Measurements from ENCODE around the gene LRRC47. TPM values are rescaled to one million over a fixed set of nuclear protein-coding genes. Genes with fewer than 3 reads are reported as not detected.

Gene LRRC47
- total RNA-seq, 1 experiment from 2014 or later, result 65.1 TPM

DNA sequence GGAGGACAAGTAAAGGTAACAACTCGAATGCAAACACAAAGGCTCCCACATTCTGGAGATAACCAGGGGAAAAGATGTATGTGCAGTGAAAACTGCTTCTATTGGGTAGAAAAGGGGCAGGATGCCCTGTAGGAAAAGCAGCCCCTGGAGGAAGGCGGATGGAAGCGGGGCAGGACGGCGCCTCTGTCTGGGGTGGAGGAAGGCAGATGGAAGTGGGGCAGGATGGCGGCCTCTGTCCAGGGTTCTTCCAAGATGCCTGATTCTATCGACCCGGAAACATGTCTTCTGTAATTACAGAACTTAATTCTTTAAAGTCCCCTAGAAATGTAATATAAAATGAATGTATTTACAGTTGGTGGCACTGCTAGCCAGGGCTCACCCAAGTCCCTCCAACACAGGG lies 24.0 kb upstream of the LRRC47 start:
- Histone ChIP-seq H2BK12ac (ENCODE audit: insufficient read length, low read depth, low read length) (no peak overlapping the region), H2BK20ac (ENCODE audit: low read depth, low read length, poor library complexity, severe bottlenecking) (no peak overlapping the region), H3K27ac (ENCODE audit: insufficient read length, low read depth, low read length) (no peak overlapping the region), H3K14ac (ENCODE audit: insufficient read depth, low read length) (no peak overlapping the region), H3K18ac (ENCODE audit: insufficient read length, low read depth, low read length) (no peak overlapping the region), H3T11ph (ENCODE audit: low read length) (no peak overlapping the region), H4K91ac (ENCODE audit: insufficient read length, low read depth, low read length) (no peak overlapping the region), H4K20me1 (ENCODE audit: control insufficient read depth, insufficient read depth, insufficient read length) (no peaks in the 10 kb centered on the region), H3K4me1 (ENCODE audit: insufficient read depth, low read length) (no peaks in the 10 kb centered on the region), H3K9ac (ENCODE audit: extremely low read depth, insufficient read length, low read length) (no peak overlapping the region), H3K9me3 (ENCODE audit: control insufficient read depth, low read depth, low read length) (no peaks in the 10 kb centered on the region), H4K5ac (ENCODE audit: insufficient read length, low read depth, low read length) (no peak overlapping the region), H2BK5ac (ENCODE audit: insufficient read length, low read length) (no peak overlapping the region), H3K79me1 (ENCODE audit: insufficient read depth, low read depth, low read length, poor library complexity, severe bottlenecking) (no peaks in the 10 kb centered on the region), H3K27me3 (ENCODE audit: insufficient read depth, low read length) (no peaks in the 10 kb centered on the region), H2AK5ac (ENCODE audit: insufficient read length, low read length) (no peak overlapping the region), H3K4me2 (ENCODE audit: insufficient read depth, insufficient read length, low read length) (no peak overlapping the region), H3K4ac (ENCODE audit: low read depth, low read length) (no peak overlapping the region), H2BK120ac (ENCODE audit: low read depth, low read length, poor library complexity, severe bottlenecking) (no peak overlapping the region), H4K8ac (replicated peaks; ENCODE audit: insufficient read length, low read depth, low read length) (no peak overlapping the region), H3K79me2 (ENCODE audit: insufficient read depth, low read length) (no peaks in the 10 kb centered on the region), H3K23me2 (ENCODE audit: insufficient read length, low read depth, low read length, poor library complexity, severe bottlenecking) (no peaks in the 10 kb centered on the region), H3K56ac (ENCODE audit: insufficient read length, low read depth, low read length) (no peak overlapping the region), H3K23ac (ENCODE audit: insufficient read length, low read depth, low read length) (no peak overlapping the region), H2AFZ (ENCODE audit: low read length) (no peak overlapping the region), H2BK15ac (ENCODE audit: low read depth, low read length) (no peak overlapping the region)
- WGBS (ENCODE audit: extremely low coverage, insufficient read length, low lambda C conversion rate), result no CpG with 5 or more reads among the region's 8 CpGs
- Mint-ChIP-seq H3K36me3 (ENCODE audit: insufficient read depth in 1 of 3, low read depth in 3 of 3) (peaks cover 4 to 28% (median 11%) of the 10 kb centered on the region in 3 experiments; a peak in 6 of 7 replicates), H3K27me3 (ENCODE audit: low read depth) (no peaks in the 10 kb centered on the region; the same call in 1 of the 2 replicates), H3K27ac (no peak overlapping the region; a peak in 1 of 7 replicates), H3K9me3 (no peaks in the 10 kb centered on the region), H3K4me3 (no peak overlapping the region), H3K4me1 (0 out of 4 replicates have a peak, but pooled peaks cover 0 to 2% of the 10 kb centered on the region in 2 experiments)
- no peak for TF ChIP-seq CTCF (conservative IDR thresholded peaks at IDR 0.05)
- no peak for DNase-seq
